NCI-H1092 (cell line): ENCODE data around the gene SRR.
A peak's percentile ranks its signal among the peaks of the same experiment; 100 is the strongest.
"Not testable (repeated sequence)": the region's sequence is repeated elsewhere in the genome, so short reads cannot be mapped to it uniquely, and the experiment has no call there.

Experiments used
- DNase-seq: peaks from one replicate; lab custom pipeline; 2025; lab: John Stamatoyannopoulos, UW

Gene SRR

GRCh38 chr17:2292100-2292499 is 11.7 kb upstream of the SRR start:
- no peak for DNase-seq

GRCh38 chr17:2295575-2295974 is 8.2 kb upstream of the SRR start:
- no peak for DNase-seq

- DNase-seq, result no peak
Observed at GRCh38 chr17:2297023-2297422, 6.7 kb upstream of the SRR start.

- no peak for DNase-seq
Observed at GRCh38 chr17:2299136-2299535, 4.6 kb upstream of the SRR start.

GRCh38 chr17:2299756-2300155 is 4.0 kb upstream of the SRR start:
- no peak for DNase-seq

- no peak for DNase-seq
Observed at GRCh38 chr17:2302778-2303203, 959 bp upstream of the SRR start.

GRCh38 chr17:2304931-2305330 is 1.2 kb downstream of the SRR start:
- DNase-seq, result no peak

- no peak for DNase-seq
Observed at GRCh38 chr17:2309338-2310154, 5.8 kb downstream of the SRR start.

- no peak for DNase-seq
Observed at GRCh38 chr17:2312736-2313135, 9.0 kb downstream of the SRR start.

GRCh38 chr17:2316916-2317205 is 13.1 kb downstream of the SRR start:
- DNase-seq, result not testable (repeated sequence)

GRCh38 chr17:2317796-2318195 is 14.0 kb downstream of the SRR start:
- no peak for DNase-seq

- DNase-seq, result no peak
Observed at GRCh38 chr17:2319051-2319450, 15.3 kb downstream of the SRR start.

- no peak for DNase-seq
Observed at GRCh38 chr17:2321399-2321798, 17.6 kb downstream of the SRR start.

GRCh38 chr17:2323629-2324314 is 20.0 kb downstream of the SRR start:
- no peak for DNase-seq

GRCh38 chr17:2331303-2331702 is 27.6 kb downstream of the SRR start:
- DNase-seq, result no peak

- DNase-seq, result no peak
Observed at GRCh38 chr17:2335726-2336214, 32.0 kb downstream of the SRR start.

GRCh38 chr17:2336215-2336851 is 32.6 kb downstream of the SRR start, which contains the start of gene TSR1:
TSS of gene TSR1 (minus strand) at chr17:2336457. CDS start at chr17:2336427, 30 bp downstream.
- DNase-seq, result peak; percentile 76

GRCh38 chr17:2336852-2337543 is 33.2 kb downstream of the SRR start, which contains the start of gene SGSM2:
TSS of gene SGSM2 (plus strand) at chr17:2337501. CDS start at chr17:2337689, 188 bp downstream.
- peak; percentile 71 for DNase-seq

GRCh38 chr17:2337544-2338314 is 34.0 kb downstream of the SRR start:
- peak; percentile 8 for DNase-seq

- DNase-seq, result no peak
Observed at GRCh38 chr17:2338315-2338657, 34.5 kb downstream of the SRR start.

- no peak for DNase-seq
Observed at GRCh38 chr17:2343421-2343820, 39.7 kb downstream of the SRR start.

- no peak for DNase-seq
Observed at GRCh38 chr17:2344528-2344927, 40.8 kb downstream of the SRR start.
